ENCODE results near the gene SFMBT2.

Gene SFMBT2

GRCh38 chr10:7410862-7411670 lies at the start of gene SFMBT2:
TSS of gene SFMBT2 (minus strand) at chr10:7411034. CDS start at chr10:7381898, 29,136 bp downstream.
- peak; percentile 34 for DNase-seq

GRCh38 chr10:7460006-7460405 lies 49.2 kb upstream of the SFMBT2 start:
- DNase-seq: no peak

GRCh38 chr10:7458556-7458955 lies 47.7 kb upstream of the SFMBT2 start:
- DNase-seq: no peak

- no peak for DNase-seq
These were observed 46.9 kb upstream of the SFMBT2 start for GRCh38 chr10:7457478-7458316.

- no peak for DNase-seq
These were observed 38.3 kb upstream of the SFMBT2 start for GRCh38 chr10:7449063-7449695.

- DNase-seq: no peak
These were observed 34.8 kb upstream of the SFMBT2 start for GRCh38 chr10:7445474-7446185.

GRCh38 chr10:7444551-7445121 lies 33.8 kb upstream of the SFMBT2 start:
- peak; percentile 21 for DNase-seq

GRCh38 chr10:7443036-7443435 lies 32.2 kb upstream of the SFMBT2 start:
- no peak for DNase-seq

- no peak for DNase-seq
These were observed 30.7 kb upstream of the SFMBT2 start for GRCh38 chr10:7441403-7442147.

- DNase-seq: no peak
These were observed 28.9 kb upstream of the SFMBT2 start for GRCh38 chr10:7439696-7440095.

GRCh38 chr10:7438196-7438986 lies 27.6 kb upstream of the SFMBT2 start:
- peak; percentile 56 for DNase-seq

- no peak for DNase-seq
These were observed 25.8 kb upstream of the SFMBT2 start for GRCh38 chr10:7436490-7437100.

GRCh38 chr10:7435674-7436073 lies 24.8 kb upstream of the SFMBT2 start:
- DNase-seq: no peak

- no peak for DNase-seq
These were observed 23.5 kb upstream of the SFMBT2 start for GRCh38 chr10:7434378-7434777.

- DNase-seq: no peak
These were observed 23.0 kb upstream of the SFMBT2 start for GRCh38 chr10:7433861-7434260.

GRCh38 chr10:7432884-7433726 lies 22.3 kb upstream of the SFMBT2 start:
- peak; percentile 88 for DNase-seq

- DNase-seq: no peak
These were observed 18.0 kb upstream of the SFMBT2 start for GRCh38 chr10:7428673-7429350.

- DNase-seq: no peak
These were observed 15.5 kb upstream of the SFMBT2 start for GRCh38 chr10:7426349-7426748.

- no peak for DNase-seq
These were observed 14.9 kb upstream of the SFMBT2 start for GRCh38 chr10:7425691-7426090.
